Parathyroid adenoma (tissue), 2 donors: Measurements from ENCODE around the gene HSD17B8.

Experiments used
- H2AFZ ChIP-seq: fragments of 300-600 bp; sonication (generic); one replicate; pipeline ENCODE4 v1.7.0; 2017; ENCODE audit warnings: antibody characterized with exemption, mild to moderate bottlenecking
- H3K27ac ChIP-seq: fragments of 300-600 bp; sonication (generic); one replicate; pipeline ENCODE4 v1.7.0; 2017
- H3K27me3 ChIP-seq: fragments of 300-600 bp; sonication (generic); one replicate; pipeline ENCODE4 v1.7.0; 2017; ENCODE audit warnings: low read length; ENCODE audit not compliant: control insufficient read depth, insufficient read depth
- H3K36me3 ChIP-seq: fragments of 300-600 bp; sonication (generic); one replicate; pipeline ENCODE4 v1.7.0; 2017; ENCODE audit warnings: low read length; ENCODE audit not compliant: control insufficient read depth, insufficient read depth
- H3K4me1 ChIP-seq: fragments of 300-600 bp; sonication (generic); one replicate; pipeline ENCODE4 v1.7.0; 2017; ENCODE audit warnings: control low read depth
- H3K4me2 ChIP-seq: fragments of 300-600 bp; sonication (generic); one replicate; pipeline ENCODE4 v1.7.0; 2017; ENCODE audit warnings: low read length
- H3K4me3 ChIP-seq: fragments of 300-600 bp; sonication (generic); one replicate; pipeline ENCODE4 v1.7.0; 2017; ENCODE audit warnings: low read depth, low read length
- H3K79me2 ChIP-seq: fragments of 300-600 bp; sonication (generic); one replicate; pipeline ENCODE4 v1.7.0; 2017; ENCODE audit warnings: control low read depth
- H3K9ac ChIP-seq: fragments of 300-600 bp; sonication (generic); one replicate; pipeline ENCODE4 v1.7.0; 2017; ENCODE audit warnings: mild to moderate bottlenecking
- H3K9me3 ChIP-seq: fragments of 300-600 bp; sonication (generic); one replicate; pipeline ENCODE4 v1.7.0; 2017; ENCODE audit warnings: low read length; ENCODE audit not compliant: control insufficient read depth
- TF ChIP-seq, protein P1 (sequence below): fragments of 300-600 bp; sonication (generic); IDR thresholded peaks from one replicate; pipeline ENCODE4 v1.7.0; 2017; ENCODE audit warnings: antibody characterized with exemption, mild to moderate bottlenecking
- donor health status: primary hyperparathyroidism.

The HSD17B8 gene

GRCh38 chr6:33167374-33168283 is 36.8 kb upstream of the HSD17B8 start:
- H3K27ac ChIP-seq = no peak overlapping the region
- H3K4me3 ChIP-seq = no peak overlapping the region
- no peak overlapping the region for H3K9ac ChIP-seq
- no peak overlapping the region for H3K4me2 ChIP-seq
- H2AFZ ChIP-seq = no peak overlapping the region
- H3K4me1 ChIP-seq = no peaks in the 10 kb centered on the region
- no peaks in the 10 kb centered on the region for H3K36me3 ChIP-seq
- no peaks in the 10 kb centered on the region for H3K79me2 ChIP-seq
- TF ChIP-seq, protein P1, sequence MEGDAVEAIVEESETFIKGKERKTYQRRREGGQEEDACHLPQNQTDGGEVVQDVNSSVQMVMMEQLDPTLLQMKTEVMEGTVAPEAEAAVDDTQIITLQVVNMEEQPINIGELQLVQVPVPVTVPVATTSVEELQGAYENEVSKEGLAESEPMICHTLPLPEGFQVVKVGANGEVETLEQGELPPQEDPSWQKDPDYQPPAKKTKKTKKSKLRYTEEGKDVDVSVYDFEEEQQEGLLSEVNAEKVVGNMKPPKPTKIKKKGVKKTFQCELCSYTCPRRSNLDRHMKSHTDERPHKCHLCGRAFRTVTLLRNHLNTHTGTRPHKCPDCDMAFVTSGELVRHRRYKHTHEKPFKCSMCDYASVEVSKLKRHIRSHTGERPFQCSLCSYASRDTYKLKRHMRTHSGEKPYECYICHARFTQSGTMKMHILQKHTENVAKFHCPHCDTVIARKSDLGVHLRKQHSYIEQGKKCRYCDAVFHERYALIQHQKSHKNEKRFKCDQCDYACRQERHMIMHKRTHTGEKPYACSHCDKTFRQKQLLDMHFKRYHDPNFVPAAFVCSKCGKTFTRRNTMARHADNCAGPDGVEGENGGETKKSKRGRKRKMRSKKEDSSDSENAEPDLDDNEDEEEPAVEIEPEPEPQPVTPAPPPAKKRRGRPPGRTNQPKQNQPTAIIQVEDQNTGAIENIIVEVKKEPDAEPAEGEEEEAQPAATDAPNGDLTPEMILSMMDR = no peak
- H3K9me3 ChIP-seq = no peaks in the 10 kb centered on the region
- H3K27me3 ChIP-seq = no peaks in the 10 kb centered on the region

DNA sequence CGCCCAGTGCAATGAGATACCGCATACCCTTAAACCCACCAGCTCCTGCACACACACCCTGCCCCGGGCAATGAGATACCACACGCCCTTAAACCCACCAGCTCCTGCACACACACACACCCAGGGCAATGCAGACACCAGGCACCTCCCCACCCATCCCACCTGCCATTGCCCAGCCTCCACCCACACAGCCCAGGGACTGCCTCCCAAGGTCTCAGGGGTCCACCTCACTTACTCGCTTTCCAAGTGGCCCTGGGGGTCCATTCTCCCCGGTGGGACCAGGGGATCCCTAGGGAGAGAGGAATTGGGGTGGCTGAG is 36.2 kb upstream of the HSD17B8 start:
- Histone ChIP-seq H3K4me3 (no peak overlapping the region), H3K9ac (no peak overlapping the region), H3K9me3 (no peaks in the 10 kb centered on the region), H3K4me1 (no peaks in the 10 kb centered on the region), H3K4me2 (no peak overlapping the region), H3K27me3 (no peaks in the 10 kb centered on the region), H3K27ac (no peak overlapping the region), H3K36me3 (no peaks in the 10 kb centered on the region), H3K79me2 (no peaks in the 10 kb centered on the region), H2AFZ (no peak overlapping the region)
- TF ChIP-seq, protein P1 = no peak

DNA sequence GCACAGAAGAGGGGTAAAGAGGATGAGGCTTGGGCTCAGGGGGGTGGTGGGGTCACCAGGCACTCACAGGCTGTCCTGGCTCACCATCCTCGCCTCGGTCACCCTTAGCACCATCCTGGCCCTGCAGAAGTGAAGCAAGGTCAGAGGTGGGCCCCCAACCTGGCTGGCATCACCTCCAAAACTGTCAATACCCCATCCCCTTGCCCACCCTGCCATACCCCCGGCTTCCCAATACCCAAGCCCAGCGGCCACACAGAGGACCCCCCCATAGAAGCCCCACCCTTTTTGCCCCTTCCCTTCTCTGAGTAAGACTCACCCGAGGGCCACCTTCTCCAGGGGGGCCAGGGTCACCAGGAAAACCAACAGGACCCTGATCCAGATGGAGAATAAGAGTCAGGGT is 35.8 kb upstream of the HSD17B8 start:
- Histone ChIP-seq H3K4me1 (no peaks in the 10 kb centered on the region), H3K9ac (no peak overlapping the region), H3K9me3 (no peaks in the 10 kb centered on the region), H3K27ac (no peak overlapping the region), H3K79me2 (no peaks in the 10 kb centered on the region), H3K27me3 (no peaks in the 10 kb centered on the region), H3K36me3 (no peaks in the 10 kb centered on the region), H3K4me2 (no peak overlapping the region), H2AFZ (no peak overlapping the region), H3K4me3 (no peak overlapping the region)
- TF ChIP-seq, protein P1 = no peak

DNA sequence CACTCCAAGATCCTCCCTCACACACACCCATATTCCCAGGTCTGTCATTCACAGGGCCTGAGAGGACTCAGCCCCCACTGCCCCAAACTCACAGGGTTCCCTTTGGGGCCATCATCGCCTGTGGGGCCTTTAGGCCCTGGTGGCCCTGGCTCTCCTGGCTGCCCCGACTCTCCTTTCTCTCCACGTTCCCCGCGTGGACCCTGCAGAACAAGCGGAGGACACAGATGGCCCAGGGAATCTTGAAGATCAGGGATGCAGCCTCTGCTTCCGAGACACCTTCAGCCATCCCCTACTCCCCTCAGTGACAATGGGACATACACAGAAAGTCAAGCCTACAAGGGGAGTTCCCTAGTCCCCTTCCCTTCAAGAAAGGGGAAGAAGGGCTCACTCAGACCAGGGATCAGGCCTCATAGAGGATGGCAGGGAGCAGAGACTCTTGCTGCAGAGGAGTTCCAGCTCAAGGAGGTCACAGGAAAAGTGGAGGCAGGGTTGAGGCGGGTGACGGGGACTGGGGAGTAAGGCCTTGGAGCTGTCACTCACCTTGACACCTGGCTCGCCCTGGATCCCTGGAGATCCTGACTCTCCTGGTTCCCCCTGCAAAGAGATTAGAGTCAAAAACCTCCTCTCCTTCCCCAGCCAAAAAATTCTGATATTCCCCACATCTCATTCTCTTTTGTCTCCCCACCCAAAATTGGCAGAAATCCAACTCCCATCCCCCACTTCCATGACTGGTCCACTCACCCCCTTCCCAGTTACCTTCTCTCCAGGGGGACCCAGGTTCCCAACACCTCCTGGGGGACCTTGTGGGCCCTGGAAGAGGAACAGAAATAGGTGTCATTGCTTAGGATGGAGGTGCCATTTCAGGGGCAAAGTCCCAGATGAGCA is 34.9 kb upstream of the HSD17B8 start:
- no peak overlapping the region for H3K9ac ChIP-seq
- H3K27me3 ChIP-seq = no peaks in the 10 kb centered on the region
- TF ChIP-seq, protein P1 = no peak
- H3K4me3 ChIP-seq = no peak overlapping the region
- H3K4me1 ChIP-seq = no peaks in the 10 kb centered on the region
- H3K79me2 ChIP-seq = no peaks in the 10 kb centered on the region
- no peak overlapping the region for H3K4me2 ChIP-seq
- no peaks in the 10 kb centered on the region for H3K9me3 ChIP-seq
- no peaks in the 10 kb centered on the region for H3K36me3 ChIP-seq
- H2AFZ ChIP-seq = no peak overlapping the region
- H3K27ac ChIP-seq = no peak overlapping the region
